Mesenteric fat pad (tissue), 1 donor: ENCODE measurements around the gene DNALI1. TPM values are rescaled to one million over a fixed set of nuclear protein-coding genes. Genes with fewer than 3 reads are reported as not detected.

Experiments used
- DNase-seq: peaks from one replicate; pipeline ENCODE4 v3.0.0-alpha.2; 2020; ENCODE audit warnings: low spot score
- total RNA-seq: library from RNA; stranded (reverse); fragmentation: NEBNext Ultra II Directional; extraction: Animal tissue kit (Norgen Biotek cat#: 25700); gene quantifications from one replicate; pipeline ENCODE4 v1.2.1, GENCODE V29; 2021
- donor health status: DM: yes; HTN: yes; CAD: no.

Gene DNALI1
- total RNA-seq, 1 donor from 2014 or later: 3.1 TPM

DNA sequence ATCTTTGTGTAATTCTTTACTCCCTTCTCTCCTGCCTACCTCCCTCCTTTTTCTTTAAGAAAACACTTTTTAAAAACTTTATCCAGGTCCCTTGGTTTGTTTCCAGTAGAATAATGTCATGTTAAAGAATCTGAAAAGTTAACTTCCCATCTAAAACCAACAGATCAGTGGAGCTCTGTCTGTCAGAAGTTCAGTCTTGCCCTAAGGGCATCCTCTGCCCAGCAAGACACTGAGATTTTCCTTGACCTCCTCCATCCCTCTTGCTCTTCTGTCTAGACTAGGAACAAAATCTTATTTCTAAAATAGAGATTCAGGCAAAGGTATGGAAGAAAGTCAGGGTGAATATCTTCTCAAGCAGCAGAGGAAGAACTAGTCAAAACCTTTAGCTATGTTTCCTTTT lies 44.7 kb downstream of the DNALI1 start:
- DNase-seq: no peak

DNA sequence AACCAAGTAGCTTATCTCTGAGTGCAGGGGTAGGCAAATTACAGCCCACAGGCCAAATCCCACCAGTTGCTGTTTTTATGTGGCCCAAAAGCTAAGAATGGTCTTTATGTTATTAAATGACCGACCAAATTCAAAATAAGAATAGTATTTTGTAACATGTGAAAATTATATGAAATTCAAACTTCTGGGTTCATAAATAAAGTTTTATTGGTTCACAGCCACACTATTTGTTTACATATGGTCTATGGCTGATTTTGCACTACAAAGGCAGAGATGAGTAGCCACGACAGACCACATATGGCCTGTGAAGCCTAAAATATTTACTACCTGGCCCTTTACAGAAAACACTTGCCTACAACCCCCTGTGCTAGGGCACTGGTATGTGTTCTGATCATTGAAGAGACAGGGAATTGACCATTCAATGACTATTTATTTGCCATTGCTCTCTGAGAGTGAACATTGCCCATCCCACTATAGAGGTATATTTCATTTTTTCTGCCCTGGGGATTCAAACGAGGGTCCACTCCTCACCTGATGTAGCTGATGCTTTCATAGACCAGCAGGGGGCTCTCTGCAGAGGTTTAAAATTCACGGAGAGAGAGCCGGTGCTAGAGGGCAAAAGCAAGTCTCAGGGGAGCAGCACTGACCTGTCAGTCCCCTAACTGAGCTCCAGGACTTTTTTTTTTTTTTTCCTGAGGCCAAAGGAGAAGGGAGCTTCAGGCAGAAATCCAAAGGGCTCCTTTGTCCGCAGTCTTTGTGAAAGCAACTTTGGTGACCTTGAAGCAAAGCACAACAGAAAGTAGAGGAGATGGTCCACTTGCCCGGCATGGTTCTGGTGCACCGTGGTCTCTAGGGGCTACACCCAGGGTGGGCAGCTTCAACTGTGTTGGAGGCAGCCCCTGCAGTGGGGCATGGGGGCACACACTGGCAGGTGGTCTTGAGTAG lies 46.3 kb downstream of the DNALI1 start:
- DNase-seq: no peak

DNA sequence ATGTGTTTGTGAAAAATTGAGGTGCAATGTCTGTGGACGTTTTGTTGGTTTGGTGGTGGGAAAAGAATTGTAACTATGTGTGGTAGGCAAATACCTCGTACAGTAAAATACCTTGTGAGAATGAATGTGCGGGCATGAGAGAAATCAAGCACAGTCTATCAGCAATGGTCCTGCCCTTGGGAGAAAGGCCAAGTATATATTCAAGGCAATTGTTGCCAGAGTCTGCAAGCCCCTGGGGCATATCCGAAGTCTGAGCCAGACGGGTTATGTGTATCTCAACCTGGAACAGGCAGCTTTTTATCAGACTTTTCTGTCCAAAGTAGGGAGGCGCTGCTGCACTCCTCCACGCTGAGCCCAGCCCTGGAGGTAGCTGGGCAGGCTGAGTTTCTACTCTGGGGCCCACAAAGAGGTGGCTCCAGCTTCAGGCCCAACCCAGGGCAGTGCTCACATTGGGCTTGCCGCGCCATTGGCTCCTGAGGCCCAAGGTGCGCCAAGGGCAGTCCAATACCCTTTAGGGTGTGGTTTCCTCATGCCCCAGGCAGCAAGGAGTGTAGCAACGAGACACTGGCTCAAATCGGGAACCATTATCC lies 48.4 kb downstream of the DNALI1 start:
- no peak for DNase-seq

DNA sequence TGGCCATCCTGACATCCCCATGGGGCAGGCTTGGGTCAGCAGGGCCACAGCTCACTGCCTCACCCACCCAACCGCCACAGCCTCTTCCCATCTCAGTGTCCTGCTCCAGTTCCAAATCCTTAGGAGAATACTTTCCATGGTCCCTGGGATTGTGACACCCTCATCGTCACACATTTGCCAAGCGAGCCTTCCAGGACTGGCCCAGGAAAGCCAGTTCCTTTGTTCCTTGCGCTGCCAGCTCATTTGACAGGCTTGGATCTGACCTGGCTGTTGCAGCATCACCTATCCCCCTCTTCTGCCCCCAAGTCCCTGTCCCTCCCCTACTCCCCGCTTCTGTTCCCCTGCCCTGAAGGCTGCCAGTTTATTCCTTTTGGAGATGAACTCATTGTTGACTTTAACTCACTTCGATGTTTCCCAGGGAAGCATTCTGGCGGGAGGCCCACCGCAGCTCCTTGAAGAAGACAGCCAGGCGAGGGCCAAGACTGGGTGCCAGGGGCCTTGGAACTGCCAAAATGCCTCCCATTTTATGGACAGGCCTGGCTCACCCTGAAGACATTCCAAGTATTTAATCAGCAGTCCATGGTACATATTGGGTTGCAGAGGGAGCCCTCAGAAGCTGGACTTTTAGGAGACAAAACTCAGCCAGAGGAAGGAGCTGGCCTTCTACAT lies 49.2 kb downstream of the DNALI1 start:
- no peak for DNase-seq

DNA sequence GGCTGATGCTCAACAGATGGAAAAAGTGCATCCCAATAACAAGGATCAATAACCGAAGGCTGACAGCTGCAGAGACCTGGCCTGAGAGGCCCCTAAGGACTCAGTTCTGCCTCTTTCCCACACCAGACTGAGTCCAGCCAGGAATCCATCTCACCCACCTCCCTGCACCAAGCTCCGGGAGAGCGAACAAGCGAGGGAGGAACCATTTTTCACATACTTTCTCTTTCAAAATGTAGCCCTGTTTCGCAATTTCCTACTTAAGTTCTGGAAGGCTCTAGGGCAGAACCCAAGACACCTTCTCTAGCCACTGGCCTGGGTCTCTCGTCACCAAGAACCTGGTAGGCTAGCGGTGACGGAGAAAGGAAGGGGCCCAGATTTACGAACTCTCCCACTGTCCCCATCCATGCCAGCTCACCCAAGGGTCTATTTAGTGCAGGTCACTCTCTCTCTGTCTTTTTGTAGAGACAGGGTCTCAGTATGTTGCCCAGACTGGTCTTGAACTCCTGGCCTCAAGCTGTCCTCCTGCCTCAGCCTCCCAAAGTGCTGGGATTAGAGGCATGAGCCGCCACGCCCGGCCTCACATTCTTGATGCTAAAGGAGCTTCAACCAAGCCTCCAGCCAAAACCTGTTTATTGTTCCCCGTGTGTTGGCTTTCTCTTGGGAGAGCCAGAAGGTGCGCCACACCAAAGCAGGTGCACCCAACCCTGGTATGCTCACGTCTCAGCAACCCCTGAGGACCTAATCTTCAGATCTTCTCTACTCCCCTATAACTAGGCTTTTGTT lies 49.9 kb downstream of the DNALI1 start:
- no peak for DNase-seq

DNA sequence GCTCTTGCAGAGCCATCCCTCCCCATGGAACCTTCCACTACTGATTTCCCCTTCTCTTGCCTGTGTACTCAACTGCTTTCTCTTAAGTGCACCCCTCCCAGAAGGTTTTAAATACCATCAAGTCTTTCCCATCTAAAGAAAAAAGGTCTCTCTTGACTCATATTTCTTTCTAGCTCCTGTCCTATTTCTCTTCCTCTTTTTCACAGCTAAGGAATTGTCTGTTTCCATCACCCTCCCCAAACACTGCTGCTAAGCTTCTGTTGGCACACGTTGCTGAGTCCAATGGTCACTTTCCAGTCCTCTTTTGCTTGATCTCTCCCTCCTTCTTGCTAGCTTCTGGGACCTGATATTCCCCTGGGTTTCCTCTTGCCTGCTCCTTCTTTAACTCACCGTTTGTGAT lies 52.3 kb downstream of the DNALI1 start:
- no peak for DNase-seq

DNA sequence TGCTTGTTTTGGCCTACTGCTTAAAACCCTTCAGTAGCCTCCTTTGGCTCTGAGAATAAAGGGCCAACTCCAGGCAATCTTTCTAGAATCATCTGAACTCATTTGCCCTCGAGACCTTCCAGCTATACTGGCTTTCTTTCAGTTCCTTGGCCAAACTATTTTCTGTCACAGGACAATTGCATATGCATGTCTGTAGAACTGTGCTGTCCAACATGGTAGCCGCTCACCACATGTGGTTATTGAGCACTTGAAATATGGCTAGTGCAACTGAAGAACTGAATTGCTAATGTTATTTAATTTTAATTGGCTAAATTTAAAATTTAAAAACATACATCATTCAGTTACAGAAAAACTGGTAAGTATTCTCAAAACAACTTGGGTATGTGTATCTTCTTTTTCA lies 53.3 kb downstream of the DNALI1 start:
- DNase-seq: no peak

DNA sequence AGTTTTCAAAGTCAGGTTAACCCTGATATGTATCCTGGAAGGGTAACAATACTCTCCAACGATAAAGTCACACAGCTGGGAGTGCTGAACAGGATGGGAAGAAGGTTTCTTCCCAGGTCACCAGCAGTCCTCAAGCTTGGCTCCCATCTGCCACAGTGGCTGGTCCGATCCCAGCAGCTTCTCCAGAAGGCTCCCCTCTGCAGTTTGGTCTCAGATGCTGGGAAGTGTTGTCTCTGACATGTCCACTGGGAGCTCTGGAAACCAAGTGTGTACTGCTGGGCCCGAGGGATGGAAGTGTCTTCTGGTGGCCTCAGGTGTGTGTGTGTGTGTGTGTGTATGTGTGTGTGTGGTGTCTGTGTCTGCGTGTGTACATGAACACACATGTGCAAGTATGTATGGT lies 55.4 kb downstream of the DNALI1 start:
- no peak for DNase-seq

DNA sequence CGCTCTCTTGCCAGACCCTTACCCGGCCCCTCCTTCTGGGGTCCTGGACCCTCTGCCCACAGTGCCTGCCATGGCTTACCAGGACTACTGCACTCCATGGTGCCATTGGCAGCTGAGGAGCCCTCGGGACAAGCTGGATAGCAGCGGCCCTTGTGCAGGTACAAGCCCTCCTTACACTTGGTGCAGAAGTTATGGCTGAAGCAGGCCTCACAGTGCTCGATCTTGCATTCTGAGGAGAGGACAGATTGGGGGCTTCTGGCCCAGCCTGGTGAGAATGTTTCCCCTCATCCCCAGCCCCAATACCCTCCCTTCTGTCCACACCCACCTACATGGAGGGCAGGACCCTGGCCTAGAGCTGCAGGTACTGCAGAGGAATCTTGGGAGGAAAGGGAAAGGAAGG lies 57.4 kb downstream of the DNALI1 start:
- peak; percentile 69 for DNase-seq

DNA sequence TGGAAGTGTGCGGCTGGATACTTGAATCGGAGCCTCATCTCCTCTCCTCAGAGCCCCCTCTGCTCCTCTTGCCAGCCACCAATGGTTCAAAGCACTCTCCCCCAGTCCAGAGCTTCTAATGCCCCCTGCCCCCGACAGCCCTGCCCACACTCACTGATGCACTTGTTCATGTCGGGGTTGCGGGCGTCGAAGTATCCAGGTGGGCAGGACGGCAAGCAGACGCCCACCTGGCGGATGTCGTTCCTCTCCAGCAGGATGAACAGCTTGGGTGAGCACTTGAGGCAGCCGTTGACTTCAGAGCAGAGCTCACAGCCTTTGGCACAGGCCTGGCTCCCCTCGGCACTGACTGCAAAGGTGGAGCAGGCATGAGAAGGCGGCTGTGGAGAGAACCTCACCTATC lies 59.6 kb downstream of the DNALI1 start:
- no peak for DNase-seq

Other genes with a start within 250 kb of the DNALI1 start
- 34.2 TPM for gene ZC3H12A, start 82.4 kb upstream of the DNALI1 start, total RNA-seq
- 43.4 TPM for gene MEAF6, start 42.2 kb upstream of the DNALI1 start, total RNA-seq
- 14.4 TPM for gene SNIP1, start 2.6 kb upstream of the DNALI1 start, total RNA-seq
- 53.0 TPM for gene GNL2, start 39.0 kb downstream of the DNALI1 start, total RNA-seq
- gene RSPO1, start 78.0 kb downstream of the DNALI1 start, total RNA-seq: 3.1 TPM
- gene CDCA8, start 135.6 kb downstream of the DNALI1 start, total RNA-seq: 0.35 TPM
- not detected for gene EPHA10, start 208.2 kb downstream of the DNALI1 start, total RNA-seq
- gene MANEAL, start 236.9 kb downstream of the DNALI1 start, total RNA-seq: 1.5 TPM